ENCODE data around the gene RCSD1.

Gene RCSD1

GRCh38 chr1:167693425-167694045 lies 63.5 kb downstream of the RCSD1 start:
- DNase-seq (ENCODE audit: low read depth) = no peak

- DNase-seq (ENCODE audit: low read depth) = no peak
These were observed 64.7 kb downstream of the RCSD1 start for GRCh38 chr1:167694691-167695090.

DNA sequence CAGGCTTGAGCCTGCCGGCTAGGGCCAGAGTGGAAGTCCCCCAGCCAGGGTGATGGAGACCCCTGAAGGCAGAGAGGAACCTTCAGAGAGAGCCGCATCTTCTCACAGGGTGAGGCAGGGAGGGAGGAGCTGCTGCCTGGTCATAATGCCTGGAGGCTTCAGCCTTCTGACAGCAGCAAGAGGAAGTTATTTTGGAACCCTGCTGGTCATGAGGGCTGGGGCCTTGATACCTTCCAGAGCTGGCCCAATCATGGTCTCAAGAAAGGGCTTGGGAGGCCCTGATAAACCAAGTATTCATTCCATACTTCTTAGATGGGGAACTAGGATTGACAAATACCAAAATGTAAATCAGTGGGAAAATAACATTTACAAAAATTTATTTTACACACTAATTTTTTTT lies 65.1 kb downstream of the RCSD1 start:
- no peak for DNase-seq (ENCODE audit: low read depth)

GRCh38 chr1:167695756-167696561 lies 65.9 kb downstream of the RCSD1 start:
- DNase-seq (ENCODE audit: low read depth) = no peak

DNA sequence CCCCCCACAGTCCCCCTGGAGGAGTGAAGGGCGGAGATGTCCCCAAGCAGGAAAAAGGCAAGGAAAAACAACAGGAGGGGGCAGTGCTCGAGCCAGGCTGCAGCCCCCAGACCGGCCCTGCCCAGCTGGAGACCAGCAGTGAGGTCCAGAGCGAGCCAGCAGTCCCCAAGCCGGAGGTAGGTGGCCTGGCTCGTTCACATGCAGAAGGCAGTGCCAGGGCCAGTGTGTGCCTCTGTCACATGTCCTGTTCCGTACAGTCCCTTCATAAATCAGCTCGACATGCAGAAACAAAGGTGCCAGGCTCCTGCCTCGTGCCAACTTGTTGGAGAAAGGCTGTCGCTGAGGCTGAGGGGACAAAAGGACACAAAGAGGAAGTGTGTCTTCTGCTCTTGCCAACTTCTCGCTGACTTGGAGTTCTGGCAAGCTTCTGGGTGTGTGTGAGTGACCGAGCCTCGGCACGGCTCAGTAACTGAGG lies 67.7 kb downstream of the RCSD1 start:
- DNase-seq (ENCODE audit: low read depth) = no peak

DNA sequence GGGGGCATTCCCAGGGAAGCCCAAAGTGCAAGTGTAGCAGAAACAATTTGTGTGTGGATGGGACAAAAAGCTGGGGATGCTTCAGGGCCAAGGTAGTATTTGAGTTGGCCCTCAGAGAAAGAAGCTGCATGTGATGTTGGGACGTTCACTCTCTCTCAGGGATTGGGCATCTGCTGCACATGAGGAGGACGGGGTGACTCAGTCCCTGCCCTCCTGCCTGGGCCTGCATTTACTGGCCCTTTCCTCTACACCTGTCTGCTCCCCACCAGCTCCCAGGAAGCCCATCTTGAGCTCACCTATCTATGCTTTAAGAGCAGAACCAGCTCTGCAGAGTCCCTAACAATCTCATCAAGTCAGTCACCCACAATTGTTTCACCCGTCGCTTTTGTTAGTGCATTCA lies 68.3 kb downstream of the RCSD1 start:
- no peak for DNase-seq (ENCODE audit: low read depth)

- DNase-seq (ENCODE audit: low read depth) = no peak
These were observed 71.5 kb downstream of the RCSD1 start for GRCh38 chr1:167701510-167701909.

GRCh38 chr1:167703557-167703956 lies 73.5 kb downstream of the RCSD1 start:
- DNase-seq (ENCODE audit: low read depth) = no peak

GRCh38 chr1:167704715-167705114 lies 74.7 kb downstream of the RCSD1 start:
- no peak for DNase-seq (ENCODE audit: low read depth)

GRCh38 chr1:167705250-167705649 lies 75.2 kb downstream of the RCSD1 start:
- DNase-seq (ENCODE audit: low read depth) = no peak

GRCh38 chr1:167706363-167706762 lies 76.3 kb downstream of the RCSD1 start:
- no peak for DNase-seq (ENCODE audit: low read depth)

GRCh38 chr1:167706931-167707877 lies 77.2 kb downstream of the RCSD1 start:
- no peak for DNase-seq (ENCODE audit: low read depth)

DNA sequence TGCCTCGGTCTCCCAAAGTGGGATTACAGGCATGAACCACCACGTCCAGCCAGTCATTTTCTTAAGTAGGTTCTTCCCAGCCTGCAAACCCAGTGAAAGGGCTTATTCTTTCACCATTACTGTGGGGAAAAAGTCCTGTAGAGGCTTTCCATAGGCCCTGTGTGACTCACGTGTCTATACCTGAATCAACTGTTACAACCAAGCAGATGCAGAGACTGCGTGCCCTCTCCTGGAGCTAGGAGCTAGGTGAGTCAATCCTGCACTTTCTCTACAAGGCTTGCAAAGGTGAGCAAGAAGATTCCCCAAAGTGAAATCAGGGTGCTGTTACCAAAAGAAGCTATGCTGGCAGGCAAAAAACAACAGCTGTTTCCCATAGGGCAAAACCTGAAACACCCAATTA lies 77.9 kb downstream of the RCSD1 start:
- DNase-seq (ENCODE audit: low read depth) = no peak

- DNase-seq (ENCODE audit: low read depth) = no peak
These were observed 78.9 kb downstream of the RCSD1 start for GRCh38 chr1:167708940-167709389.

DNA sequence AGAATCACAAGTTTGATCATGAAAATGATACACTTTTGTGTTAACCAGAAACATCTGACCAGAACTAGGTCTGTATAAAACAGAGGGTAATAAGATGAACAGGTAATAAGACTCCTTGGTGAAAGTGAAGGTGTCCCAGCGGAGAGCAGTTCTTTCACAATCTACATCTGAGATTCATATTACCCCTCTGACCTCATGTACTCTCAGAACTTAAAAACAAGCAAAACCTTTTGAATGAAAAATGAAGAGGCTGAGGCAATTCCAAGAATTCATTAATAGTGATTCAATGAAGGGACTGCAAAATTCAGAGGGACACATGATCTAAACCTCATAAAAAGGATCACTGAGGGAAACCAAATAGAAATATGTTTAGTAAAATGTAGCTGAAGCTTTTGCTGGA lies 80.8 kb downstream of the RCSD1 start:
- no peak for DNase-seq (ENCODE audit: low read depth)

DNA sequence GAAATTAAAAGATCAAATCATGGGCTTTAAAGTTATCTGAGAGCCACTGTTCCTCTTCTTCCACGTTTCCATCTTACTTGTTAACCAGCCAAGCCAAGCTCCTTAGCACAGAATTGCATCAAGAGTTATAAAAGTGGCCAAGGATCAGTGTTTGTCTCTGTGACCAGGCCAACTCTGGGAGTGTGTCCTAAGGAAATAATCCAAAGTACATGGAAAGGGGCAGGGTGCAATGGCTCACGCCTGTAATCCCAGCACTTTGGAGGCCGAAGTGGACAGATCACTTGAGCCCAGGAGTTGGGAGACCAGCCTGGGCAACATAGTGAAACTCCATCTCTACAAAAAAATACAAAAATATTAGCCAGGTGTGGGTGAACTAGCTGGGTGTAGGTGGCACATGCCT lies 81.8 kb downstream of the RCSD1 start:
- DNase-seq (ENCODE audit: low read depth) = no peak

- DNase-seq (ENCODE audit: low read depth) = no peak
These were observed 83.5 kb downstream of the RCSD1 start for GRCh38 chr1:167713330-167714081.

DNA sequence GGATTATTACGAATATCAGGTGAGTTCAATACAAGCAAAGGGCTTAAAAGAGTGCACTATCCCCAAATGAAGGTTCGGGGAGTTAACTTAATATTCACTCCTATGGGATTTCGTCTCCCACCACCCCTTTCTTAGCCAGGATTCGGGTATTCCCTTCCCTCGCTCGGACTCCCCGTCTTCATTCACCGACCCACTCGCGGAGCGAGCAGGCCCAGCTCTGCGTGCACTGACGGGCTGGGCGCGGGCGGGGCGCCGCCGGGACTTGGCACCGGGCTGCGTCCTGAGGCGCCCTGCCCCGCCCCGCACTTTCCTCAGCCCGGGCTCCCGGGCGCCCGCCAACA lies 84.0 kb downstream of the RCSD1 start:
- DNase-seq (ENCODE audit: low read depth) = no peak

GRCh38 chr1:167714439-167715156 lies 84.6 kb downstream of the RCSD1 start:
- DNase-seq (ENCODE audit: low read depth) = peak; percentile 89

GRCh38 chr1:167715157-167715999 lies 85.3 kb downstream of the RCSD1 start:
- DNase-seq (ENCODE audit: low read depth) = peak; percentile 85

Data from activated T-cell treated with anti-CD3 and anti-CD28 coated beads for 24 hours (primary cell).